ENCODE results near the gene SYNGR1.

DNA sequence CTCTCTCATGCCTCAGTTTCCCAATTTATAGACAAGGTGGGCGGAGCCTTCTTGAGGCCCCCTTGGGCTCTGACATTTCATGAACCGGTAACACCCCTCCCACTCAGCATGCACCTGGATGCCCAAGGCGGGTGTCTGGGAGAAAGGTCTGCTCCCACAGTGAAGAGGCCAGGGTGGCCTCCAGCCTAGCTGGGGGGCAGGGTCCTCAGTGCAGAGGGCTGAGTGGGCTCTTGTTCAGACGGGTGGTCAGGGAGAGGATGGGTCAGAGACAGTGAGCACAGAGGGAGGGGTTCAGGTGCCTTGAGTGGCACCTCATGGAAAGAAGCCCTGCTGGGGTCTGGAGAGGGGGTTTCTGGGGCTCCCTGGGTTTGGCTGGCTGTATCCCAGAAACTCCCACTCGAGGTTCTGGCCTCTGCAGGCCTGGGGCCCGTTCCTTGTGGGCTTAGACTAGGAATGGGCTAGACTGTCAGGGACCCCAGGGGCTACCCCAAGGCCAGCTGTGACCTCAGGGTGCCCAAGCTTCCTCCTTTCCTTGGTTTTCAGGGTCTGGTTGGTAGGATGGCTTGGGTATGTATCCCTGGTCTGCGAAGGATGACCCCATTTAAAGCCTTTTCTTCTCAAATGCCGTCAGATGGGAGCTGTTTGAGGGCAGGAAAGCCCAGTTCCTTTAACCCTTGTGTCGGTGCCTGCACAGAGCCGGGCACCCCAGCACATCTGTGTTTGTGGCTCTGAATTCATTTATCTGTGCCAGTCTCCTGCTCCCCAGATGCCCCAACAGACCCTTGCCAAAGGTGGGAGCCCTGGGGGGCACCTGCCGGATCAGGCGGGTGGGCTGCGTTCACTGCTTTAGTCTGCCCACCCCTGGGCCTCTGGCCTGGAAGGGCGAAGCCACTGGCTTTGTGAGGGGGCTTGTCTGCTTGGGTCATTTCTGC, 1.2 kb downstream of the SYNGR1 start:
- TF ChIP-seq, protein P1, sequence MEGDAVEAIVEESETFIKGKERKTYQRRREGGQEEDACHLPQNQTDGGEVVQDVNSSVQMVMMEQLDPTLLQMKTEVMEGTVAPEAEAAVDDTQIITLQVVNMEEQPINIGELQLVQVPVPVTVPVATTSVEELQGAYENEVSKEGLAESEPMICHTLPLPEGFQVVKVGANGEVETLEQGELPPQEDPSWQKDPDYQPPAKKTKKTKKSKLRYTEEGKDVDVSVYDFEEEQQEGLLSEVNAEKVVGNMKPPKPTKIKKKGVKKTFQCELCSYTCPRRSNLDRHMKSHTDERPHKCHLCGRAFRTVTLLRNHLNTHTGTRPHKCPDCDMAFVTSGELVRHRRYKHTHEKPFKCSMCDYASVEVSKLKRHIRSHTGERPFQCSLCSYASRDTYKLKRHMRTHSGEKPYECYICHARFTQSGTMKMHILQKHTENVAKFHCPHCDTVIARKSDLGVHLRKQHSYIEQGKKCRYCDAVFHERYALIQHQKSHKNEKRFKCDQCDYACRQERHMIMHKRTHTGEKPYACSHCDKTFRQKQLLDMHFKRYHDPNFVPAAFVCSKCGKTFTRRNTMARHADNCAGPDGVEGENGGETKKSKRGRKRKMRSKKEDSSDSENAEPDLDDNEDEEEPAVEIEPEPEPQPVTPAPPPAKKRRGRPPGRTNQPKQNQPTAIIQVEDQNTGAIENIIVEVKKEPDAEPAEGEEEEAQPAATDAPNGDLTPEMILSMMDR (IDR thresholded peaks at IDR 0.05; ENCODE audit: low read depth, low read length), result no peak
- no peak for TF ChIP-seq EZH2phosphoT487 (IDR thresholded peaks at IDR 0.05; ENCODE audit: low read depth)

Data from OCI-LY3 (cell line).